H1 (cell line): ENCODE measurements around the gene WLS. TPM values are rescaled to one million over a fixed set of nuclear protein-coding genes. Genes with fewer than 3 reads are reported as not detected.

Experiments used
- CTCF ChIA-PET: fragments of 300-600 bp; sonication (Branson Sonifier 250); formaldehyde crosslinking; loops from one replicate; lab custom pipeline; 2021; ENCODE audit not compliant: partially characterized antibody; lab: Charles Lee
- POLR2A ChIA-PET: fragments of 300-600 bp; sonication (Branson Sonifier 250); formaldehyde crosslinking; loops from one replicate; lab custom pipeline; 2021; ENCODE audit warnings: inconsistent platforms; ENCODE audit not compliant: partially characterized antibody; lab: Charles Lee
- DNase-seq, 2 experiments: peaks; one replicate each; pipeline versions ENCODE4 v3.0.0 to v3.0.0-alpha.2; 2010 to 2022; ENCODE audit warnings: low spot score in 2 of 2, low read depth in 1 of 2, mixed read lengths in 1 of 2
- FAIRE-seq: peaks from 2 replicates; lab custom pipeline; 2011; peaks lifted over from hg19 to GRCh38; lab: Jason Lieb, UNC
- H2AFZ ChIP-seq: 2 replicates; pipeline ENCODE4 v1.8.1; 2012; ENCODE audit warnings: low read length, inconsistent platforms
- H2AK5ac ChIP-seq: 2 replicates; pipeline ENCODE4 v1.6.1; 2013; ENCODE audit warnings: low read depth, low read length
- H2BK120ac ChIP-seq: replicated peaks from 2 replicates; pipeline ENCODE3; 2013; ENCODE audit warnings: low read depth, low read length, inconsistent platforms
- H2BK12ac ChIP-seq: 2 replicates; pipeline ENCODE4 v1.6.1; 2013; ENCODE audit warnings: low read depth, low read length
- H2BK15ac ChIP-seq: 2 replicates; pipeline ENCODE4 v1.6.1; 2013; ENCODE audit warnings: low read length
- H2BK20ac ChIP-seq: 2 replicates; pipeline ENCODE4 v1.6.1; 2013; ENCODE audit warnings: low read length
- H2BK5ac ChIP-seq: 2 replicates; pipeline ENCODE4 v1.6.1; 2013; ENCODE audit warnings: low read depth, low read length
- H3K14ac ChIP-seq: 2 replicates; pipeline ENCODE4 v1.6.1; 2013; ENCODE audit warnings: inconsistent platforms; ENCODE audit not compliant: insufficient read length
- H3K18ac ChIP-seq: 2 replicates; pipeline ENCODE4 v1.6.1; 2013; ENCODE audit warnings: low read length; ENCODE audit errors: extremely low read depth
- H3K23ac ChIP-seq: 2 replicates; pipeline ENCODE4 v1.6.1; 2013; ENCODE audit warnings: inconsistent platforms; ENCODE audit not compliant: insufficient read length
- H3K23me2 ChIP-seq: 2 replicates; pipeline ENCODE4 v1.6.1; 2013; ENCODE audit warnings: low read depth, low read length
- H3K27ac ChIP-seq: 2 replicates; pipeline ENCODE4 v1.6.1; 2011; ENCODE audit warnings: low read depth, low read length, inconsistent platforms
- H3K27me3 ChIP-seq, 4 experiments: replicated peaks in 1 of 4; 1 replicate in 1 of 4; 2 replicates in 3 of 4; pipeline versions ENCODE4 v1.6.1 to v1.8.1; 2011 to 2013; ENCODE audit warnings: low read length in 3 of 4, mild to moderate bottlenecking in 3 of 4, inconsistent platforms in 2 of 4, mixed read lengths in 2 of 4, moderate library complexity in 1 of 4; ENCODE audit not compliant: control insufficient read depth in 3 of 4, insufficient read depth in 3 of 4; ENCODE audit errors: extremely low read depth in 1 of 4
- H3K36me3 ChIP-seq, 4 experiments: 2 replicates each; pipeline versions ENCODE4 v1.6.1 to v1.8.1; 2011 to 2013; ENCODE audit warnings: mild to moderate bottlenecking in 4 of 4, low read length in 3 of 4, moderate library complexity in 2 of 4, control low read depth in 1 of 4, inconsistent platforms in 1 of 4; ENCODE audit not compliant: insufficient read depth in 4 of 4, control insufficient read depth in 2 of 4
- H3K4ac ChIP-seq: replicated peaks from 2 replicates; pipeline ENCODE3; 2013; ENCODE audit warnings: low read length, low read depth, mixed read lengths, inconsistent platforms; ENCODE audit not compliant: insufficient read length
- H3K4me1 ChIP-seq, 4 experiments: replicated peaks in 1 of 4; 1 replicate in 1 of 4; 2 replicates in 3 of 4; pipeline versions ENCODE4 v1.6.1 to v1.8.1; 2011 to 2013; ENCODE audit warnings: low read length in 3 of 4, inconsistent platforms in 2 of 4, mixed read lengths in 1 of 4; ENCODE audit not compliant: insufficient read depth in 4 of 4, control insufficient read depth in 3 of 4
- H3K4me2 ChIP-seq, 2 experiments: 2 replicates each; pipeline versions ENCODE4 v1.6.1 to v1.8.1; 2011 to 2013; ENCODE audit warnings: low read depth in 2 of 2, low read length in 2 of 2, control low read depth in 1 of 2, inconsistent platforms in 1 of 2, mild to moderate bottlenecking in 1 of 2; ENCODE audit not compliant: insufficient read depth in 1 of 2
- H3K4me3 ChIP-seq, 4 experiments: fragments of 200-600, 300-600 bp in 1 of 4; sonication (generic), shearing (Covaris generic), sonication (Bioruptor Twin) in 1 of 4; 2 replicates each; pipeline versions ENCODE4 v1.5.1 to v1.8.1; 2011 to 2016; ENCODE audit warnings: low read length in 4 of 4, low read depth in 3 of 4, control low read depth in 2 of 4, inconsistent platforms in 2 of 4, mild to moderate bottlenecking in 2 of 4, mixed read lengths in 1 of 4, moderate library complexity in 1 of 4; ENCODE audit not compliant: insufficient read depth in 2 of 4; ENCODE audit errors: extremely low read depth in 1 of 4
- H3K56ac ChIP-seq: replicated peaks from 2 replicates; pipeline ENCODE3; 2013; ENCODE audit warnings: low read depth, mild to moderate bottlenecking, mixed read lengths, low read length, inconsistent platforms; ENCODE audit not compliant: insufficient read length
- H3K79me1 ChIP-seq: 2 replicates; pipeline ENCODE4 v1.6.1; 2013; ENCODE audit warnings: low read depth, low read length, control low read depth
- H3K79me2 ChIP-seq, 2 experiments: 2 replicates each; pipeline versions ENCODE4 v1.6.1 to v1.8.1; 2012 to 2013; ENCODE audit warnings: low read length in 2 of 2, mild to moderate bottlenecking in 2 of 2, inconsistent platforms in 1 of 2; ENCODE audit not compliant: insufficient read depth in 2 of 2, control insufficient read depth in 1 of 2
- H3K9ac ChIP-seq, 4 experiments: replicated peaks in 1 of 4; 1 replicate in 1 of 4; 2 replicates in 3 of 4; pipeline versions ENCODE4 v1.6.1 to v1.8.1; 2011 to 2013; ENCODE audit warnings: low read depth in 3 of 4, low read length in 3 of 4, control low read depth in 2 of 4, mild to moderate bottlenecking in 2 of 4, moderate library complexity in 2 of 4, inconsistent platforms in 1 of 4; ENCODE audit errors: extremely low read depth in 1 of 4
- H3K9me3 ChIP-seq, 2 experiments: 2 replicates each; pipeline versions ENCODE4 v1.6.1 to v1.8.1; 2012 to 2013; ENCODE audit warnings: mild to moderate bottlenecking in 2 of 2, moderate library complexity in 2 of 2, control low read depth in 1 of 2, inconsistent platforms in 1 of 2, low read depth in 1 of 2, low read length in 1 of 2, mixed read lengths in 1 of 2; ENCODE audit not compliant: insufficient read depth in 2 of 2
- H4K20me1 ChIP-seq, 2 experiments: replicated peaks in 1 of 2; 2 replicates each; pipeline versions ENCODE3 to v1.8.1; 2011 to 2013; ENCODE audit warnings: inconsistent platforms in 2 of 2, low read length in 2 of 2, mild to moderate bottlenecking in 1 of 2; ENCODE audit not compliant: insufficient read depth in 2 of 2, control insufficient read depth in 1 of 2
- H4K5ac ChIP-seq: 2 replicates; pipeline ENCODE4 v1.6.1; 2013; ENCODE audit warnings: low read length, low read depth, mixed read lengths, inconsistent platforms; ENCODE audit not compliant: insufficient read length
- H4K8ac ChIP-seq: 2 replicates; pipeline ENCODE4 v1.8.0; 2013; ENCODE audit warnings: mild to moderate bottlenecking, moderate library complexity, low read length, inconsistent platforms; ENCODE audit not compliant: insufficient read depth; ENCODE audit errors: extremely low read depth
- H4K91ac ChIP-seq: replicated peaks from 2 replicates; pipeline ENCODE3; 2013; ENCODE audit warnings: low read length, mixed read lengths, inconsistent platforms; ENCODE audit not compliant: insufficient read length
- CTBP2 ChIP-seq: IDR thresholded peaks from 2 replicates; pipeline ENCODE4 v1.7.0; 2011; ENCODE audit warnings: borderline replicate concordance, mild to moderate bottlenecking, moderate library complexity, mixed read lengths, low read length; ENCODE audit not compliant: insufficient read depth, insufficient read length
- HDAC6 ChIP-seq: IDR thresholded peaks from one replicate; pipeline ENCODE4 v1.7.1; 2012; ENCODE audit warnings: low read depth, mild to moderate bottlenecking, inconsistent platforms, low read length, moderate library complexity
- USF2 ChIP-seq: IDR thresholded peaks from 2 replicates; pipeline ENCODE4 v1.6.1; 2011; ENCODE audit warnings: low read length, improper control_type of control experiment
- polyA plus RNA-seq, 7 experiments: library from polyadenylated mRNA; depleted of rRNA in 3 of 7; stranded (reverse) in 5 of 7; unstranded in 2 of 7; fragments of >200 nt in 5 of 7; fragments of 200-250 nt in 2 of 7; gene quantifications; 1 replicate in 5 of 7; 2 replicates in 1 of 7; 4 replicates in 1 of 7; pipeline versions ENCODE4 v1.2.1 to v1.2.3, GENCODE V29; 2011 to 2013; ENCODE audit warnings: missing spikeins in 2 of 7, mixed read lengths in 2 of 7
- total RNA-seq: library from RNA; stranded (reverse); fragmentation: NEBNext Ultra II Directional; extraction: Animal tissue kit (Norgen Biotek cat#: 25700); gene quantifications from 2 replicates; pipeline ENCODE4 v1.2.1, GENCODE V29; 2021

The WLS gene
- total and polyA plus RNA-seq, 2 of the 8 experiments (the other 6 are each of a cell fraction or from before 2014, with no cell fraction given): 1.2 to 2.7 TPM

GRCh38 chr1:68227598-68227997 is 4.7 kb downstream of the WLS start:
- no peak overlapping the region for H3K27ac ChIP-seq
- no peak overlapping the region for H3K56ac ChIP-seq
- no peak overlapping the region for H2BK12ac ChIP-seq
- H3K9me3 ChIP-seq: no peaks in the 10 kb centered on the region
- H3K4me1 ChIP-seq: peaks cover 0 to 14% (median 6%) of the 10 kb centered on the region in 4 experiments; a peak in 6 of 7 replicates
- H3K23me2 ChIP-seq: peaks cover 15% of the 10 kb centered on the region; the same call in 1 of the 2 replicates
- CTCF ChIA-PET: interaction anchor here (1.1 to 4.9 kb wide), 4 partner anchors 48 to 111 kb away, joined by 3 to 18 read pairs (median 6); no protein-coding TSS in a partner anchor
- FAIRE-seq (no peak), DNase-seq (no peak)
- no peak overlapping the region for H2BK15ac ChIP-seq
- H3K4me2 ChIP-seq: no peak overlapping the region
- H3K27me3 ChIP-seq: peaks cover 25 to 51% (median 47%) of the 10 kb centered on the region in 4 experiments
- peaks cover under 1 to 6% of the 10 kb centered on the region in 2 experiments for H4K20me1 ChIP-seq
- H3K4ac ChIP-seq: no peak overlapping the region
- H3K79me1 ChIP-seq: no peaks in the 10 kb centered on the region
- no peaks in the 10 kb centered on the region for H3K79me2 ChIP-seq
- H3K18ac ChIP-seq: no peak overlapping the region
- no peak overlapping the region for H2AFZ ChIP-seq
- H2BK120ac ChIP-seq: no peak overlapping the region
- H3K23ac ChIP-seq: no peak overlapping the region
- H2BK5ac ChIP-seq: no peak overlapping the region
- no peak overlapping the region for H3K9ac ChIP-seq
- H4K5ac ChIP-seq: no peak overlapping the region
- no peak overlapping the region for H4K8ac ChIP-seq
- H4K91ac ChIP-seq: no peak overlapping the region
- H3K14ac ChIP-seq: no peak overlapping the region
- H3K36me3 ChIP-seq: peaks cover 0 to 4% (median 0%) of the 10 kb centered on the region in 4 experiments; a peak in 1 of 8 replicates
- no peak overlapping the region for H2BK20ac ChIP-seq
- POLR2A ChIA-PET: no interaction called here
- no peak overlapping the region for H3K4me3 ChIP-seq
- no peak overlapping the region for H2AK5ac ChIP-seq
- TF ChIP-seq HDAC6 (no peak), CTBP2 (no peak), USF2 (no peak)
